Fibroblast of villous mesenchyme (primary cell): ENCODE measurements around the gene PXYLP1. TPM values are rescaled to one million over a fixed set of nuclear protein-coding genes. Genes with fewer than 3 reads are reported as not detected.
A peak's percentile ranks its signal among the peaks of the same experiment; 100 is the strongest.

Experiments used
- DNase-seq: peaks from one replicate; pipeline ENCODE4 v3.0.0-alpha.2; 2010; ENCODE audit warnings: low read depth
- H3K4me3 ChIP-seq: 2 replicates; pipeline ENCODE4 v1.5.1; 2011; ENCODE audit warnings: low read depth, mild to moderate bottlenecking, low read length
- CTCF ChIP-seq: IDR thresholded peaks from 2 replicates; pipeline ENCODE4 v1.5.1; 2012; ENCODE audit warnings: low read depth, mild to moderate bottlenecking, low read length; ENCODE audit not compliant: insufficient read depth
- total RNA-seq: library from RNA; depleted of rRNA; stranded (reverse); fragments of >200 nt; gene quantifications from 2 replicates; pipeline ENCODE4 v1.2.3, GENCODE V29; 2012

Gene PXYLP1, protein sequence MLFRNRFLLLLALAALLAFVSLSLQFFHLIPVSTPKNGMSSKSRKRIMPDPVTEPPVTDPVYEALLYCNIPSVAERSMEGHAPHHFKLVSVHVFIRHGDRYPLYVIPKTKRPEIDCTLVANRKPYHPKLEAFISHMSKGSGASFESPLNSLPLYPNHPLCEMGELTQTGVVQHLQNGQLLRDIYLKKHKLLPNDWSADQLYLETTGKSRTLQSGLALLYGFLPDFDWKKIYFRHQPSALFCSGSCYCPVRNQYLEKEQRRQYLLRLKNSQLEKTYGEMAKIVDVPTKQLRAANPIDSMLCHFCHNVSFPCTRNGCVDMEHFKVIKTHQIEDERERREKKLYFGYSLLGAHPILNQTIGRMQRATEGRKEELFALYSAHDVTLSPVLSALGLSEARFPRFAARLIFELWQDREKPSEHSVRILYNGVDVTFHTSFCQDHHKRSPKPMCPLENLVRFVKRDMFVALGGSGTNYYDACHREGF
- 3.2 and 3.5 TPM in 2 replicates for total RNA-seq

DNA sequence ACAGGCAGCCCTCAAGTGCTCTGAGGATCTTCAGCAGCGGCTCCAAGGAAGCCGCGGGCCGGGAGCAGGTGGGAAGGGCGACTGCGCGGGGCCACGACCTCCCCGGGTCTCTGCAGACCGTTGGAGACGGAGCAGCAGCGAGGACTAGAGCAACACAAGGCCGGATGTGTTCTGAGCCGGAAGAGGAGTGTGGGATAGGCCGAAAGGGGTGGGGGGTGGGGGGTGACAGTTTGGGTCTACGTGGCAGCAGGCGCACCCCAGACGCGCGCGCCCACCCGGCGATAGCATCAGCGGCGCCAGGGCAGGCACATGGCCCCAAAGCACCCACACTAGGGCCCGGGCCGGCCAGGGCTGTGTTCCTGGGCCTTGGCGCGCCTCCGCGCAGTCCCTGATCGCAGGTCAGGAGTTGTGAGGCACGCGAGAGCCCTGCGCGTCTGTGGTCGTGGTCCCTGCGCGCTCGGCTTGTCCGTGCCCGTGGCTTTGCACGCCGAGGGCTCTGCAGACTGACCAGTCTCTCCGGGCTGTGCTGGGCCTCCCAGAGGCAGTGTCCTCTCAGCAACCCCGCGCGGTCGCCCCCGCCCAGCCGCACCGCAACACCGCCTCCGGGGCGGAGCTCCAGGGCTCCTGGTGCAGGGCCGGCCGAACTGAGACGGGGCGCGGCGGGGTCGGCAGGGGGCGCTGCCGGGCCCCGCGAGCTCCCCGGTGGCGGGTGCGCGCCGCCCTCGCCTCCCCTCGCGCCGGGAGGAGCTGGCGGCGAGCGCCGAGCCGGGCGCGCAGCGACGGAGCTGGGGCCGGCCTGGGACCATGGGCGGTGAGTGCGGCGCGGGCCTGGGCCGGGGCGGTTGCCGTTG, at the start of gene PXYLP1:
TSS of gene PXYLP1 (plus strand) at position 725 of the 851 bp plus-strand sequence. CDS start 28,351 bp downstream, outside the sequence.
- TF ChIP-seq CTCF, result peak; percentile 45
- peak; percentile 89 for DNase-seq
- H3K4me3 ChIP-seq, result peak within 1 kb of the TSS; percentile 69

GRCh38 chr3:141183606-141184005, 48.0 kb upstream of the PXYLP1 start:
- H3K4me3 ChIP-seq, result no peak overlapping the region
- DNase-seq, result no peak
- TF ChIP-seq CTCF, result no peak

GRCh38 chr3:141184430-141184829, 47.2 kb upstream of the PXYLP1 start:
- TF ChIP-seq CTCF, result no peak
- no peak overlapping the region for H3K4me3 ChIP-seq
- DNase-seq, result no peak

GRCh38 chr3:141191097-141191749, 40.4 kb upstream of the PXYLP1 start:
- no peak overlapping the region for H3K4me3 ChIP-seq
- no peak for DNase-seq
- no peak for TF ChIP-seq CTCF

DNA sequence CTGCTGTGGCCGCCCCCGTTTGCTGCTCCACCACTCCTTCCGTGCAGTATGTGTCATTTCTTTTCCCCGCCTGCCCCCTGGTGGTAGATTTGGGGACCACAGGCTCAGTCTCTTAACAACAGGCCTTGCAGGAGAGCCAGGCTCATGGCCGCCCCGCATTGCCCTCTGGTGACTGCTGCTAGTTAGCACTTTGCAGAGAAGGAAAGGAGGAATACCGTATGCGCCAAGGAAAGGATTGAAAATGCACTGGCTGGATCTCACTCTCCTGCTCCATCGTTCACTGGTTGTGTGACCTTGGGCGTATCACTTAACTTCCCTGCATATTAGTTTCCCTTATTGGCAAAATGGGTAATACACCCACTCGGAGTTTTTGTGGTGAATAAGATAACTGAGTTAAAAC, 39.3 kb upstream of the PXYLP1 start:
- no peak overlapping the region for H3K4me3 ChIP-seq
- peak; percentile 98 for TF ChIP-seq CTCF
- peak; percentile 95 for DNase-seq

- H3K4me3 ChIP-seq, result no peak overlapping the region
- no peak for DNase-seq
- TF ChIP-seq CTCF, result no peak
Observed at GRCh38 chr3:141193066-141193830, 38.4 kb upstream of the PXYLP1 start.
